GM21723 (cell line): ENCODE data around the gene CBFA2T3.
"Not testable (repeated sequence)": the region's sequence is repeated elsewhere in the genome, so short reads cannot be mapped to it uniquely, and the experiment has no call there.

Source experiments
- ATAC-seq: cut with Tn5 transposase; IDR thresholded peaks from one replicate; pipeline ENCODE4 v1.9.1; 2021; ENCODE audit warnings: mild to moderate bottlenecking, moderate library complexity; ENCODE audit not compliant: unreplicated experiment

CBFA2T3 gene

GRCh38 chr16:89013111-89013510 is 36.1 kb upstream of the CBFA2T3 start:
- no peak for ATAC-seq

GRCh38 chr16:89012622-89012995 is 35.6 kb upstream of the CBFA2T3 start:
- no peak for ATAC-seq

GRCh38 chr16:89011909-89012621 is 35.1 kb upstream of the CBFA2T3 start:
- ATAC-seq, result no peak

- no peak for ATAC-seq
Measured at GRCh38 chr16:89010210-89010925, 33.4 kb upstream of the CBFA2T3 start.

GRCh38 chr16:89009343-89010209 is 32.6 kb upstream of the CBFA2T3 start:
- ATAC-seq, result no peak

GRCh38 chr16:89008796-89009195 is 31.8 kb upstream of the CBFA2T3 start:
- ATAC-seq, result not testable (repeated sequence)

GRCh38 chr16:89007371-89008249 is 30.6 kb upstream of the CBFA2T3 start:
- no peak for ATAC-seq

- ATAC-seq, result no peak
Measured at GRCh38 chr16:89006036-89006752, 29.2 kb upstream of the CBFA2T3 start.

GRCh38 chr16:89005201-89006035 is 28.4 kb upstream of the CBFA2T3 start:
- no peak for ATAC-seq

- no peak for ATAC-seq
Measured at GRCh38 chr16:89004209-89004831, 27.3 kb upstream of the CBFA2T3 start.

GRCh38 chr16:89003831-89004208 is 26.8 kb upstream of the CBFA2T3 start:
- ATAC-seq, result no peak

- ATAC-seq, result no peak
Measured at GRCh38 chr16:89002851-89003830, 26.1 kb upstream of the CBFA2T3 start.

- ATAC-seq, result not testable (repeated sequence)
Measured at GRCh38 chr16:89002081-89002480, 25.1 kb upstream of the CBFA2T3 start.

GRCh38 chr16:89001117-89002027 is 24.4 kb upstream of the CBFA2T3 start:
- no peak for ATAC-seq

- ATAC-seq, result no peak
Measured at GRCh38 chr16:89000207-89000959, 23.4 kb upstream of the CBFA2T3 start.
